Urothelium cell line (cell line): Measurements from ENCODE around the gene ZPR1.
"Not testable (repeated sequence)": the region's sequence is repeated elsewhere in the genome, so short reads cannot be mapped to it uniquely, and the experiment has no call there.

Source experiments
- DNase-seq: peaks from one replicate; pipeline ENCODE4 v3.0.0; 2011; ENCODE audit warnings: low spot score, mixed read lengths
- FAIRE-seq: peaks from 2 replicates; lab custom pipeline; 2011; peaks lifted over from hg19 to GRCh38; lab: Jason Lieb, UNC

Gene ZPR1

DNA sequence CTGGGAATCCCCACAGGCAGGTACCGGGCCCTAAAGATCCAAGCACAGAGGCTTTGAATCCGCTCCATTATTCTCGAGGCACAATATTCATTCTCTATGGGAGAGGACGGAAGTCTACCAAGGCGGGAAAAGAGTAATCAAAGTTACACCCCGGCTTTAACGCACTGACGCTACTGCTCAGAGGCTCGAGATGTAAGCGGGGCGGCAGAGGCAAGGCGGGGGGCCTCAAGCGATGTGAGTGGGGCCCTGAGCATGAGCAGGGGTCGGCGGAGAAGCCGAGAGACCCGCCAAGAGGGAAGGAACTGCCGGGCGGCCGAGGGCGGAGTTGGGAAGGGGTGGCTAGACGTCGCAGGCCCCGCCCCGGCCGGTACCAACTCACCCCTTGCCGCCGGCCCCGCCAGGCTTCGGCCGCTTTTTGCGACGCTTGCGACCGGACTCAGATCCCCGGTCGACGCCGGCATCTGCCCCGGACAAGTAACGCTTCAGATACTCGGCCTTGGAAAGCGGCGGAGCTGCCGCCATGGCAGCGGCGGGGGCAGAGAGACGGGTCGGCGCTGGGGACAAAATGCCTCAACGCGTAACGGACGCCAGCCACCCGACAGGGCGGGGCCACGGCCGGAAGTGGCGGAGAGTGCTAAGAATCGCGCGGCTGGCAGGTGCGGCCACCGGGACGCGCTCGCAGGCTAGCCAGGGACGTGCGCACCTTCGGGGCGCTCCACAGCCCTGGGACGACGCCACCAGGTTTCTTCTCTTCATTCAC is 15.2 kb downstream of the ZPR1 start, which contains the start of gene BUD13:
Gene BUD13, minus strand, starts transcription at position 545 of the 760 bp plus-strand sequence. Its CDS starts 23 bp downstream, at position 522.
- no peak for FAIRE-seq
- peak; percentile 88 for DNase-seq

DNA sequence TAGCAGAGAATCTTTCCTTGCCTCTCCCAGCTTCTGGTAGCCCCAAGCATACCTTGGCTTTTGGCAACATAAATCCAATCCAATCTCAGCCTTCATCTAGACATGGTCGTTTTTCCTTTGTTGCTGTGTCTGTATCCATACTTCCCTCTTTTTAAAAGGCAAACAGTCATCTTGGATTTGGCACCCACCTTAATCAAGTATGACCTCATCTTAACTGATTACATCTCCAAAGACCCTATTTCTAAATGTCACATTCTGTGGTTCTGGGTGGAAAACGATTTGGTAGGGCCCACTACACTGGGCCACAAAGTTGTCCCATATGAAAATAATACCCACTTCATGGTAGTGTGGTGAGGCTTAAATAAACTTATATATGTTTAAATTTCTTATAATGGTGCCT is 15.9 kb downstream of the ZPR1 start:
- FAIRE-seq (no peak), DNase-seq (no peak)

DNA sequence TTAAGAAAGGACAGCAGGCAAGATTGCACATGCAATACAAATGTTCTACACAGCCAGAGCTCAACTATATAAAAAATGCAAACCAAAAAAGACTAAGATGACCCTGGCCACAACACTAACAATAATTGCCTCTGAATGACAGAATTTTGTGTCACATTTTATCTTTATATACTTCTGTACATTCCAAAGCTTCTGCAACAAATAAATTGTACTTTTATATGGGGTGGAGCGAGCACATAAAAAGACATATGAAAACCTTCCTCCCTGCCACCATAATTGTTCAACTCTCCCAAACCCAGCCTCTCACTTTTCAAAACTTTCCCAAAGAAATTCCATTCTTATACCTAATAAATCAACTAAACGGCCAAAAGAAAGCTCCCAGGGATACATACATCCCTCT is 25.7 kb downstream of the ZPR1 start:
- DNase-seq (no peak), FAIRE-seq (no peak)

DNA sequence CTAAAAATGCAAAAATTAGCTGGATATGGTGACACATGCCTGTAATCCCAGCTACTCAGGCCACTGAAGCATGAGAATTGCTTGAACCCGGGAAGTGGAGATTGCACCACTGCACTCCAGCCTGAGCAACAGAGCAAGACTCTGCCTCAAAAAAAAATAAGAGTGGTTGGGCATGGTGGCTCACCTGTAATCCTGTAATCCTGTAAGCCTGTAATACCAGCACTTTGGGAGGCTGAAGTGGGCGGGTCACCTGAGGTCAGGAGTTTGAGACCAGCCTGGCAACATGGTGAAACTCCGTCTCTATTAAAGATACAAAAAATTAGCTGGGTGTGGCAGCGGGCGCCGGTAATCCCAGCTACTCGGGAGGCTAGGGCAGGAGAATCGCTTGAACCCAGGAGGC is 31.8 kb downstream of the ZPR1 start:
- DNase-seq, FAIRE-seq: not testable (repeated sequence)

DNA sequence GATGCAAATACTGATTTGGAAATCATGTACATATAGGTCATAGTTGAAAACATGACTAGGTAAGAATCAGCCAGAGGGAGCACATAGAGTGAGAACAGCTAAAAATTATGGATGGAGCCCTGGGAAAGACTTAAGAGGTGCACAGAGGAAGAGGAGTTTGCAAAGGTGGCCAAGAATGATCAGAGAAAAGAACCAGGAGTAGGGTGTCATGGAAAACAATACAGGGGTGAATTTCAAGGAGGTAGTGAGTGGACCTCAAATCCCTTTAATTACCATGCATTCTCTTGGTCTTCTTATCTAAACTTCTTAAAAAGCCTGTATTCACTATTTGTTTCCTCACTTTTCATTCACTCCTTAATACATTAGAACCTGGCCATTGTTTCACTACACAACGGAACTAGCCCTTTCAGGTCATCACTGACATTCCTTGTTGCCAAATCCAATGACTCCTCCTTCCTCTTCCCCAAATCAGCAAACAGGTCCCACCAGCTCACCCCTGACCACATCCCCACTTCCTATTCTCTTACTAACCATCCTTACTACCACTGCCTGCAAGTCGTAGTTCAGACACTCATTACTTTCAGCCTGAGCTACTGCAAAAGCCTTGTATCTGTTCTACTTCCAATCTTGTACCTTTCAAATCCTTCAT is 37.6 kb downstream of the ZPR1 start:
- DNase-seq (no peak), FAIRE-seq (no peak)

DNA sequence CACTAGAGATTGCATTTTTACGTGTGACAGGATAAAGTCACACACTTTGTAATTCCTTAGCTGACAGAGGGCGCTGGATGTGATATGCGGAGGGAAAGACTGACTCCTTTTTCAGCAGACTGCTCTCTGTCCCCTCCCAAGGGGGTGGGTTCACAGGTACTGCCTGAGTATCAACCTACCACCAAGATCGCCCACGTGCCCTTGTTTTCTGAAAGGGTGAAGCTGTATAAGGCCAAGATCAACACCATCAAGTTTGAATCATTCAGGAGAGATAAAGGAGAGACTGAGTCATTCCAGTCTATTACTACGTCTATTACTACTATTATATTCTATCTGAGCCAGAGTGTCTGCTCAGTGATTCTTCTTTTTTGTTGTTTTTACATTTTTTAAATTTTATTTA is 45.7 kb downstream of the ZPR1 start:
- DNase-seq = no peak

DNA sequence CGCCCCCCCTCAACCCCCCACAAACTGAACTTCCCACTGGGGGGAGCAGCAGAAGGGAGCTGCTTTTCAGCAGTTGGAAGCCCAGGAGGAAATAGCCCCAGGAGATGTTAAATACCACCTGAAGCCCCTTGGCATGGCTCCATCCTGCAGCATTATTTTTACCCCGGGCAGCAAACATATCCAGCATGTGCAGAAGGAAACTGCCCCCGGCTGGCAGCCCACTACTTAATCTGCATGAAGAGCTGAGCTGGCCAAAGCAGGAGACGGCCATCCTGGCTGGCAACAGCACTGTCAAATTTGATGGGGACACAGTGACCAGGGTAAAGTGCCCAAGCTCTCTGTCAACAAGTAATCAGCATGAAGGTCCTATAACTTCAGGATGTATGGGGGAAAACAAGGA is 47.1 kb downstream of the ZPR1 start:
- no peak for DNase-seq
- FAIRE-seq = no peak

More for the DNA sequence above, 45.7 kb downstream of the ZPR1 start:
- FAIRE-seq = no peak

DNA sequence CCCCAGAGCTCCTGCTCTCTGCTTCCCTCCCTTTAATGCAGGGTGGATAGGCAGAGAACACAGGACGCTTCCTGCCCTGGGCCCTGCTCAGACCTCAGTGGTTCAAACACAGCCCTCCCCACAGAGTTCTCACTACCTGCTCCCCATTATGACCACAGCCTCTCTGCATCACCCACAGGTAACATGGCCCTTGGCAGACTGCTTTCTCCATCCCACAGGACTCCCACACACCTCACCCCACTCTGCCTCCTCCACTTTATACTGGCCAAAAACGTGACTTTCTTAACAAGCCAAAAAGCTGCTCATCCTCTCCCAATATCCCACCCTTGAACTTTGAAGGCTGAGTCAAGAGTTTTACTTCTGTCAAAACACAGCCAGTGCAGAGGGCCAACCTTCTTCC is 48.8 kb downstream of the ZPR1 start:
- no peak for FAIRE-seq
- no peak for DNase-seq

DNA sequence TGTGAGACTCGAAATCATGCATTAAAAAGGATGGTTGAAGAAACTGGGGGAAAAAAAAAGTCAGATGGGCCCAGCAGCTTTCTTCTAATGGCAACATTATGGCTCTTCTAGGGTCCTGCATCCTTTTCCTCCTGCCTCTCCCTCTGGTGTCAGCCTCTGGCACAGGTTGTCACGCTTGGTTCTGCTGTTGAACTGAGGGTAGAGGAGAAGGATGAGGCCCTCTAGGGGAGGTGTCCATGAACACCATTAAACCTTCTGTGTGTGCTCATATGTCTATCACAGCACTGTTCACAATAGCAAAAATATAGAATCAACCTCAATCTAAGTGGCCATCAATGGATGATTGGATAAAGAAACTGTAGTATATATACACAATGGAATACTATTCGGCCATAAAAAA is 51.1 kb downstream of the ZPR1 start:
- no peak for DNase-seq
- no peak for FAIRE-seq

DNA sequence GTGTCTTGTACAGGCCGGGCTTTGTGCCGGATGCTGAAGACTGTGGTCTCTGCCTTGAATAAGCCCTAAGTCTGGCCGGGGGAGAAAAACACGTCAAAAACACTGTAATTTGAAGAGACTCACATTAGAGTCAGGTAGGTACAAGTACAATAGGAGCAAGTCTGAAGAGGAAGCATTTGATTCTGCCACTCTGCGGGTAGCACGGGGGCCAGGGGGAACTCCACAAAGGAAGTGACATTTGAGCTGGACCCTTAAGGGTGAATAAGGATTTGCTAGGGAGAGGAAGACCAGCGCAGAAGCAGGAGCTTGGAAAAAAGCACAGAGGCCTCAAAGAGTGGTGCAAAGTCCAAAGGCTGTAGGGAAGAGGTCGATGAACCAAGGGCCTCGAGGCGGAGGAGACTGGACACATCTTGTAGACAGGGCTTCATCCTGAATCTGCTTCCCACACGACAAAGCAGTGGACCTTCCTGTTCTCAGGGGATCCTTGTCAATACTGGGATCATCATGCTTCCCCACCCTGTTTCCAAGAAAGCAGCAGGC is 53.8 kb downstream of the ZPR1 start:
- DNase-seq (no peak), FAIRE-seq (no peak)

DNA sequence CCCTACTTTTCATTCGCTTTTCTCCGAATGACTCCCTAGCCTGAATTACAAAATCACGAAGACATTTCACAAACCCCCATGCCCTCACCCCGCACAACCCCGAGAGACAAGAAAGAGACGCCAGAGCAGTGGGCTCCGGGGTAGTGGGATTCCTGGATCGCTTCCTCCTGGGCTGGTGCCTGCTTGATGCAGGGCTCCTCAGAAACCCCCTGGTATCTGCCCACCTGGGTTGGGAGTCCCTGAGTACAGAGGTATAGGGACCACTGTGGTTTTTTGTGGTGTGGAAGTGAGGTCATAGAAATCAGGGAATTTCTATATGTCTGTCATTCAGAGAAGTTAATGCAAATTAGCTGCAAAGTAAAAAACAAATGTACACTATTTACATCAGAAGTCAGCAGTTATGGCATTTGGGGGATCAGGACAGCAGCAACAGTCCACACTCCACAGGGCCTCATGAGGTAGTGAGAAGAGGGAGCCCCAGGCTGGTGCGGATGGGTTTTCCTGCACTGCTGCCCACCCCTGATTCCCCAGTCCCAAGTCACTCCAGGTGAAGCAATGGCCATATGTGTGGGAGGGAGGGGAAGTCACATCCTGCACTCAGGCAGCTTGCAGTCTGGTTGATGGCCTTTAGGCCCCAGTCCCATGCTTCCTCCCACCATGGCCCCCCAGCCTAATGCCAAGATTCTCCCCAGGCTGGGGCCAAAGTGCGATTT is 54.6 kb downstream of the ZPR1 start:
- FAIRE-seq = no peak
- no peak for DNase-seq

DNA sequence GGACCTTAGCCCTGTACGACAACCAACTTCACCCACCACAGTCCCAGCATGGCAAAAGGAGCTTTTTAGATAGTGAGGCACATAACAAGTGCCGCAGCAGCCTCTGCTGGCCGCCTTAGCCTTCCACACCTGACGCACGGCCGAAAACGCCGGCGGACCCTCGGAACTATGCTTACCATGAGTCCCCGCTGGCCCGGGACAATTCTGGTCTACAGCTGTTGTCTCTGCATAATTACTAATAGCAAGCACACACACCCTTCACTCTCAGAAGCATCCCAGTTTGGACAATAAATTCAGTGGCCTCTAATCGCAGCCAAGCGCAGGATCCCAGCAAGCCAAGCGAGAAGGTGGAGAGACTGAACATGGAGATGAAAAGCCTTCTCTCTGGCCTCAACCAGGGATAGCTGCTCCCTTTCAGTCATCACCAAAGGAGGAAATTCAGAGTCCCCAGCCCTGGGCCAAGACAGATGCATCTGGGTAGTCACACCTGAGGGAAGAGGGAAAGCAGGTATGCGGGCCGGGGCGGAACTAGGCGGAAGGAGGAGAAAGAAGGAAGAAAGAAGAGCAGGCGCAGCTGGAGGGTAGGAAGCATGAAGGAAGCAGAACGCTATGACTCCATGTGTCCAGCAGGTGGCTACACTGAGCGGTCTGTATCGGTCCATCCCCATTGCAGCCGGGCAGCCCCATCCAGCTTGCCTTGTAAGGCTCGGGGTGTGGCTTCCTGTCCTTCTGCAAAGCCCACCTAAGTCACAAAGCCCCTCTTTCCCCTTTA is 55.4 kb downstream of the ZPR1 start:
- FAIRE-seq (no peak), DNase-seq (peak; percentile 73)

DNA sequence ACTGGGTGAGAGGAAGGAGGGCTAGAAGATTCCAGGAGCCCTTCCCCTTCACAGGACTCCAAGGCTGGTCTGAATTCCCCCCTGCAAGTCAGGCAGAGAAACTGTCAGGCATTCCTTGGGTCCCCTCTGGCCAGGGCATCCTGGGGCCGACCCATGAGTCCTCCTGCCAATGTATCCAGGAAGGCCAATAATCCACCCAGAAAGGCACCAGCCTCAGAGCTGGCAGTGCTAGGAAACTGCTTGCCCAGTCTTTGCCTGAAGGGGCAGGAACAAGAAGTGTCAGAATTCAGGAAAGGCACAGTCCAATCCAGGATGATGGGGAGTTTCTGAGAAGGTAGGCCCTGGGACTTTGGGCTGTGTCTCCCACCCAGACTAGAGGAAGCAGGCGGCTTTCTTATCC is 56.0 kb downstream of the ZPR1 start:
- no peak for FAIRE-seq

DNA sequence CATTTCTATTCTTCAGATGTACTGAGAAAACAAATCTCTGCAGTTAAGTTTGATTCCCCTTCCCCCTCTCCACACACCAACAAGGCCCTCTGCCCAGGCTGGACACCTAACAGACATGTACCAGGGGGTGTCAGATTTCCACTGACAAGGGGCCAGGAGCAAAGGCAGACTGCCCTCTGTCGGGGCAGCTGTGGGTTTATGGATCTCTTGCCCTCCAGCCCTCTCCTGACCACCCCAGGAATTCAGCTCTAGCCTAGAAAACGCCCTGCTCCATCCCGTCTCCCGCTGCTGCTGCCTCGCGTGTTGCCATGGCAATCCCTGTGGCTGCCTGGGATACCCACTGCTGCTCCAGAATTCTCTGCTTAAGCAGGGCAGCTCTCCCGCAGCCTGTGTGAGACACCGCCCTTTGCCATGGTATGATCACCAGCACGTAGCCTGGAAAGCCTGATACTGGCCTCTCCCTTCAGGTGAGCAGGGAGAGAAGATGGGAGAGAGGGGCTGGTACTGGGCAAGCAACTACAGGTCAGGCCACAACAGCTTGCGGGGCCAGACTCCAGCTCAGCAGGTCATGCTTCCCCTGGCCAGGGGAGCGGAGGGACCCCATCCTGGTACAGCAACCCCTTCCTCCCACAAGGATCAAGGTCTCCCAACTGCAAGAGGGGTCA is 56.6 kb downstream of the ZPR1 start:
- DNase-seq = no peak
- no peak for FAIRE-seq

More for the DNA sequence above, 56.0 kb downstream of the ZPR1 start:
- DNase-seq = no peak

DNA sequence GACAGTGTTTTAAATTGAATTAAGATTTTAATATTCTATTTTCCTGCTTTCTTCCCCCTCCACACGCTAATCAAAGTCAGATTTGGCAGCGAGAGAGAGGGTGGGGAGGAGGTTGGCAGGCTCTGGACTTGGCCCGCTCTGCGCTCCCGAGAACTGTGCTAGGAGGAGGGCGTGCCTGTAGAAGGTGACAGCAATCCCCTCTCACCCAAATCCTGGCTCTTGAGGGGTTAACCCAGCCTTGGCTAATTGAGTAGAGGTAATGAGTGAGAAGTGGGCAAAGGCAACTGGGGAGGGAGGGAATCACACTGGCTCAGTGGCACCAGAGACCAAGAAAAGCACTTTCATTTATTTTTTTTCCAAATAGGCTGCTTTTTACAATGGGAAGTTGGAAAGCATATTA is 57.2 kb downstream of the ZPR1 start:
- DNase-seq (no peak), FAIRE-seq (no peak)

DNA sequence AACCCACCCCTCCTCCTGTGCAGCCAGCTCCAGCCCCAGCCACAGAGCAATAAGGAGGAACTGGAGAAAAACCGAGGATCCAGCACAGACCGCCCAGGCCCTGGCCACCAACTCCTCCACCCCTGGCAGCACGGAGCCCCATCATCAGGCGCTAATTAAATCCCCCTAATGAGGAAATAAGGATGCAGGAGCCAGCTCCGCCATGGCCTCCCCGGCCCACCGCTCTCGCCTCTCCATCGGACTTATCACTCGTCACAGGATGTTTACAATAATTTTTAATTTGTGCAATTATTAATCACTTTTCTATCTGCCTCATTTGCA is 57.6 kb downstream of the ZPR1 start:
- DNase-seq = no peak
- FAIRE-seq = no peak

DNA sequence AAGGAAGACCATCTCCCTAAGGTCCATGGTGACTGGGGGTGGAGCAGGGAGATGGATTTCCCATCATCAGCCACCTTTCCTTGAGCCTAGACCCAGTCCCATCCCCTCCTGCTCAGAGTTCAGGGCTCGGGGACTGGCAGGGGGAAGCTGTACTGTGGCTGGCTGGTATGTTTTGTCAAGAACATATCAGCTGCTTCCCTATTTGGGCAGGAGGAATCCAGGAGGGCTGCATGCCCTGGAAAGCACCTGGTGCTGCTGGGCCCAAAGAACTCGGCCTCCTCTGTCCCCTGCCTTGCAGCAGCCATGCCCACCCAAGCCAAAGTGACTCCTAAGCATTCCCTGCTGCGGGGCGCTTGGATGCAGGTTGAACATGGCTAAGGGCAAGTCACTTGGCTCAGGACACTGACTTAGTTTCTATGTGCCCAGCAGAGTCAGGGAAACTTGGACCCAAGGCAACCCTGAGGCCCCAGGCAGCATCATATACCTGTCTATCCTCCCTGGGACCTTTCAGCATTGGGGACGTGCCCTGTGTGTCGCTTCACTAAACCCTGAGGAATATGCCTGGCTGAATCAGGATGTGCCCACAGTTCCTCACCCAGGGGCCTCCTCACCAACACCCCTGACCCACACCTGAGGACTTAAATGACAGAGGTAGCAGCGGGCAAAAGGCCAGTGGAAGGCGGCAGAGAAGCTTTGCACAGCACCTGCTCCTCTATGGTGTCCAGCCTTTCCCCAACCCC is 58.2 kb downstream of the ZPR1 start:
- DNase-seq (no peak), FAIRE-seq (no peak)

DNA sequence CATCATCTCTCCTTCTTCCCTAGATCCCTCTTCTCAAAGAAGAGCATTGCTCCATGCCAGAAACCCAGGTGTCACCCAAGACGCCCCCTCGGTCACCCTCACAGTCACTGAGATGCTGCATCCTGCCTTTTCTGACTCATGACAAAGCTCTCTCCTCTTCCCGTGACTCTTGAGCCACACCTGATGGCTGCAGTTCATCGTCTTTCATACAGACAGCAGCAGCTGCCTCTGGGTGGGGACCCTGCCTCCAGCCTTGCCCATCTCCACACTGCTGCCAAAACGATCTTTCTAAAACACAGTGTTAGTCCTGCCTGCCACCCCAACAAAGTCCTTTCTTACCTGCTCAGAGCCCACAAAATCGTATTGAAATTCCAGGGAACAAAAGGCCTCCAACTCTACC is 59.8 kb downstream of the ZPR1 start:
- DNase-seq (no peak), FAIRE-seq (no peak)

DNA sequence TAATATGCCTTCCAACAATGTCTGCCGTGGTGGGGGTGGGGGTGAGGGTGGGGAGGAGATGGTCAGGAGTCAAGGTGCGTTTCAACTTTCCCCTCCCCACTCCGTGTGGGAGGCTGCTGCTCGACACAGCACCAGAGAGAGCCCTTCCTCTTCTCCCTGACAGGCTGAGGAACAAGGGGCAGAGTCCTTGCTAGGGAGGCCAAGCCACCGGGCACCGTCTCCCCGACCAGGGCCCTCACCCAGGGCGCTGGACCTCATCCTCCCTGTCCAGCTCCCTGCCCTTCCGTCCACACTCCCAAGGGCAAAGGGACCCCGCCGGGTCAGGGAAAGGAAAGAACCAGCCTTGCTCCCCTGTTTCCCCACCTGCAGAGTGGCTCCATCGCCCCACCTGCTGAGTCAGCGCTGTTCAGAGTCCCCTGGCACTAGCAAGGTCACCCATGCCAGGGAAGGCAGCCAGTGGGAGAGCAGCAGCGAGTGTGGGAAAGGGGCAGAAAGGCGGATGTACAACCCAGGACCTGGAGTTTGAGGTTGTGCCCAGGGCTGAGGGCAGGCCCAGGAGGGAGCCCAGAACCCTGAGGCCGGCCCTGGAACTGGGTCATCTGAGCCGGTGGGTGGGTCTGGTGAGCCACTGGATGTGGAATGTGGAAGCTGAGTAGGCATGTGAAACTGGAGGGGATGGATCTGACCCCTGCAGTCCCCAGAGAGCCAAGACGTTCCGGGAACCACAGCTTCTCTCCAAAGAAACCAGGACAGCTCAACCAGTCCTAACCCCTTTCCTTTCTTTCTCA is 62.2 kb downstream of the ZPR1 start:
- DNase-seq = peak; percentile 11
- no peak for FAIRE-seq
